Measurements from ENCODE around the gene PSMB3.

GRCh38 chr17:38733982-38734973 is 18.3 kb upstream of the PSMB3 start:
- TF ChIP-seq CTCF (IDR thresholded peaks at IDR 0.05) (no peak), POLR2A (IDR thresholded peaks at IDR 0.05) (no peak)
